H9 (cell line): ENCODE measurements around the gene FAM9B. TPM values are rescaled to one million over a fixed set of nuclear protein-coding genes. Genes with fewer than 3 reads are reported as not detected.

Experiments
- DNase-seq: peaks from one replicate; pipeline ENCODE4 v3.0.0-alpha.2; 2017
- H2AFZ ChIP-seq: one replicate; pipeline ENCODE4 v1.6.1; 2013; ENCODE audit warnings: mild to moderate bottlenecking, low read length, control low read depth, moderate library complexity
- H2AK5ac ChIP-seq: 2 replicates; pipeline ENCODE4 v1.6.1; 2013; ENCODE audit warnings: low read length, control low read depth, mixed read lengths; ENCODE audit not compliant: insufficient read length
- H2BK120ac ChIP-seq: one replicate; pipeline ENCODE4 v1.6.1; 2013; ENCODE audit warnings: low read depth, mild to moderate bottlenecking, low read length, control low read depth, inconsistent platforms; ENCODE audit not compliant: poor library complexity, severe bottlenecking
- H2BK12ac ChIP-seq: 2 replicates; pipeline ENCODE4 v1.6.1; 2013; ENCODE audit warnings: low read length, control low read depth, mixed read lengths, low read depth; ENCODE audit not compliant: insufficient read length
- H2BK15ac ChIP-seq: 2 replicates; pipeline ENCODE4 v1.6.1; 2013; ENCODE audit warnings: low read depth, low read length, control low read depth
- H2BK20ac ChIP-seq: one replicate; pipeline ENCODE4 v1.6.1; 2013; ENCODE audit warnings: low read depth, mild to moderate bottlenecking, low read length, control low read depth, inconsistent platforms; ENCODE audit not compliant: poor library complexity, severe bottlenecking
- H2BK5ac ChIP-seq: 2 replicates; pipeline ENCODE4 v1.6.1; 2013; ENCODE audit warnings: low read length, control low read depth, mixed read lengths; ENCODE audit not compliant: insufficient read length
- H3K14ac ChIP-seq: 2 replicates; pipeline ENCODE4 v1.6.1; 2013; ENCODE audit warnings: low read length, control low read depth; ENCODE audit not compliant: insufficient read depth
- H3K18ac ChIP-seq: 2 replicates; pipeline ENCODE4 v1.6.1; 2013; ENCODE audit warnings: low read depth, mild to moderate bottlenecking, mixed read lengths, low read length, control low read depth; ENCODE audit not compliant: insufficient read length
- H3K23ac ChIP-seq: 2 replicates; pipeline ENCODE4 v1.6.1; 2013; ENCODE audit warnings: low read length, control low read depth, mixed read lengths, low read depth; ENCODE audit not compliant: insufficient read length
- H3K23me2 ChIP-seq: 2 replicates; pipeline ENCODE4 v1.6.1; 2013; ENCODE audit warnings: low read depth, mild to moderate bottlenecking, mixed read lengths, low read length, control low read depth; ENCODE audit not compliant: insufficient read length, poor library complexity, severe bottlenecking
- H3K27ac ChIP-seq: 2 replicates; pipeline ENCODE4 v1.5.1; 2013; ENCODE audit warnings: low read length, control low read depth, mixed read lengths, low read depth; ENCODE audit not compliant: insufficient read length
- H3K27me3 ChIP-seq: 2 replicates; pipeline ENCODE4 v1.6.1; 2013; ENCODE audit warnings: low read length, control low read depth, inconsistent platforms; ENCODE audit not compliant: insufficient read depth
- H3K4ac ChIP-seq: 2 replicates; pipeline ENCODE4 v1.6.1; 2013; ENCODE audit warnings: low read depth, mild to moderate bottlenecking, control low read depth, inconsistent platforms, low read length, moderate library complexity
- H3K4me1 ChIP-seq: 2 replicates; pipeline ENCODE4 v1.6.1; 2013; ENCODE audit warnings: low read length, control low read depth, inconsistent platforms; ENCODE audit not compliant: insufficient read depth
- H3K4me2 ChIP-seq: 2 replicates; pipeline ENCODE4 v1.6.1; 2013; ENCODE audit warnings: low read length, control low read depth, mixed read lengths; ENCODE audit not compliant: insufficient read length, insufficient read depth
- H3K56ac ChIP-seq: 2 replicates; pipeline ENCODE4 v1.6.1; 2013; ENCODE audit warnings: low read depth, mild to moderate bottlenecking, mixed read lengths, low read length, control low read depth; ENCODE audit not compliant: insufficient read length
- H3K79me1 ChIP-seq: 2 replicates; pipeline ENCODE4 v1.6.1; 2013; ENCODE audit warnings: low read depth, mild to moderate bottlenecking, moderate library complexity, low read length, control low read depth, inconsistent platforms; ENCODE audit not compliant: insufficient read depth, poor library complexity, severe bottlenecking
- H3K79me2 ChIP-seq: 2 replicates; pipeline ENCODE4 v1.6.1; 2013; ENCODE audit warnings: low read length, control low read depth, inconsistent platforms; ENCODE audit not compliant: insufficient read depth
- H3K9ac ChIP-seq: 2 replicates; pipeline ENCODE4 v1.6.1; 2013; ENCODE audit warnings: low read length, control low read depth, mixed read lengths; ENCODE audit not compliant: insufficient read length; ENCODE audit errors: extremely low read depth
- H3K9me3 ChIP-seq: one replicate; pipeline ENCODE4 v1.6.1; 2013; ENCODE audit warnings: low read depth, low read length, inconsistent platforms; ENCODE audit not compliant: control insufficient read depth
- H3T11ph ChIP-seq: one replicate; pipeline ENCODE4 v1.6.1; 2013; ENCODE audit warnings: mild to moderate bottlenecking, low read length, control low read depth, inconsistent platforms
- H4K20me1 ChIP-seq: one replicate; pipeline ENCODE4 v1.6.1; 2013; ENCODE audit not compliant: control insufficient read depth, insufficient read length, insufficient read depth
- H4K5ac ChIP-seq: 2 replicates; pipeline ENCODE4 v1.6.1; 2013; ENCODE audit warnings: low read depth, mild to moderate bottlenecking, mixed read lengths, low read length, control low read depth; ENCODE audit not compliant: insufficient read length
- H4K8ac ChIP-seq: replicated peaks from 2 replicates; pipeline ENCODE4 v1.6.1; 2013; ENCODE audit warnings: low read length, control low read depth, mixed read lengths, low read depth; ENCODE audit not compliant: insufficient read length
- H4K91ac ChIP-seq: 2 replicates; pipeline ENCODE4 v1.6.1; 2013; ENCODE audit warnings: low read depth, mild to moderate bottlenecking, moderate library complexity, mixed read lengths, low read length, control low read depth; ENCODE audit not compliant: insufficient read length
- H3K27ac Mint-ChIP-seq, 3 experiments: 2 replicates in 2 of 3; 3 replicates in 1 of 3; pipeline ENCODE4 v1.8.0; 2020 to 2021; ENCODE audit warnings: mixed read lengths in 3 of 3, mild to moderate bottlenecking in 1 of 3, moderate library complexity in 1 of 3
- H3K27me3 Mint-ChIP-seq: 2 replicates; pipeline ENCODE4 v1.8.0; 2021; ENCODE audit warnings: low read depth, mild to moderate bottlenecking, moderate library complexity, mixed read lengths
- H3K36me3 Mint-ChIP-seq, 3 experiments: 2 replicates in 2 of 3; 3 replicates in 1 of 3; pipeline ENCODE4 v1.8.0; 2020 to 2021; ENCODE audit warnings: low read depth in 3 of 3, mixed read lengths in 3 of 3; ENCODE audit not compliant: insufficient read depth in 1 of 3
- H3K4me1 Mint-ChIP-seq, 2 experiments: 2 replicates each; pipeline ENCODE4 v1.8.0; 2020; ENCODE audit warnings: mixed read lengths in 2 of 2
- H3K4me3 Mint-ChIP-seq, 2 experiments: 2 replicates in 1 of 2; 3 replicates in 1 of 2; pipeline ENCODE4 v1.8.0; 2020 to 2021; ENCODE audit warnings: mild to moderate bottlenecking in 2 of 2, mixed read lengths in 2 of 2, moderate library complexity in 1 of 2
- H3K9me3 Mint-ChIP-seq, 2 experiments: 2 replicates in 1 of 2; 3 replicates in 1 of 2; pipeline ENCODE4 v1.8.0; 2020; ENCODE audit warnings: mild to moderate bottlenecking in 2 of 2, mixed read lengths in 2 of 2, moderate library complexity in 1 of 2
- CTCF ChIP-seq: fragments of 200-600 bp; sonication (generic); conservative IDR thresholded peaks from 3 replicates; pipeline ENCODE4 v1.8.0; 2021; ENCODE audit warnings: antibody characterized with exemption, mild to moderate bottlenecking
- WGBS: extraction: QIAGEN DNeasy Blood & Tissue Kit; methylation state at CpG from one replicate; pipeline ENCODE4 v1.1.7; 2013; ENCODE audit warnings: missing lambda C conversion rate, low lambda C conversion rate, mixed read lengths; ENCODE audit not compliant: insufficient read length; ENCODE audit errors: extremely low coverage; 5-methylcytosine and 5-hydroxymethylcytosine counted together
- total RNA-seq: library from RNA; stranded (reverse); gene quantifications from 2 replicates; pipeline ENCODE4 v1.2.1, GENCODE V29; 2021

FAM9B gene
- total RNA-seq, 1 experiment from 2014 or later = not detected

GRCh38 chrX:9048801-9049200, 14.9 kb upstream of the FAM9B start:
- Histone ChIP-seq H3K23me2 (no peaks in the 10 kb centered on the region), H4K20me1 (no peaks in the 10 kb centered on the region), H3K27ac (no peak overlapping the region), H3K18ac (no peak overlapping the region), H3K56ac (no peak overlapping the region), H3K14ac (no peak overlapping the region), H4K8ac (no peak overlapping the region), H4K91ac (no peak overlapping the region), H3T11ph (no peak overlapping the region), H3K4me2 (no peak overlapping the region), H3K79me2 (no peaks in the 10 kb centered on the region), H3K27me3 (no peaks in the 10 kb centered on the region), H4K5ac (no peak overlapping the region), H3K9me3 (no peaks in the 10 kb centered on the region), H3K23ac (no peak overlapping the region), H2AK5ac (no peak overlapping the region), H2BK5ac (no peak overlapping the region), H2BK20ac (no peak overlapping the region), H2BK120ac (no peak overlapping the region), H3K4ac (no peak overlapping the region), H3K79me1 (no peaks in the 10 kb centered on the region), H2BK15ac (no peak overlapping the region), H3K4me1 (no peaks in the 10 kb centered on the region), H2BK12ac (no peak overlapping the region), H3K9ac (no peak overlapping the region), H2AFZ (no peak overlapping the region)
- no CpG with 5 or more reads among the region's 1 CpG for WGBS
- no peaks in the 10 kb centered on the region for H3K4me1 Mint-ChIP-seq
- no peak overlapping the region for H3K4me3 Mint-ChIP-seq
- peaks cover 0 to 11% of the 10 kb centered on the region in 2 experiments; a peak in 1 of 5 replicates for H3K9me3 Mint-ChIP-seq
- no peak for TF ChIP-seq CTCF
- H3K27me3 Mint-ChIP-seq = peaks cover 1% of the 10 kb centered on the region; the same call in 1 of the 2 replicates
- H3K36me3 Mint-ChIP-seq = no peaks in the 10 kb centered on the region; a peak in 1 of 7 replicates
- DNase-seq = no peak
- H3K27ac Mint-ChIP-seq = no peak overlapping the region
